ENCODE data around the gene CSF2RB.

- no peak for TF ChIP-seq POLR2A (IDR thresholded peaks at IDR 0.05)
- no peak for TF ChIP-seq CTCF (IDR thresholded peaks at IDR 0.05)
Observed at GRCh38 chr22:36922711-36923110, 9.3 kb downstream of the CSF2RB start.
